NCI-H82 treated with DMSO at 0.1 percent for 48 hours (cell line): ENCODE measurements around the gene ASAP3.

Experiments
- DNase-seq: peaks from one replicate; lab custom pipeline; 2025; ENCODE audit not compliant: unreplicated experiment; lab: John Stamatoyannopoulos, UW

The ASAP3 gene

DNA sequence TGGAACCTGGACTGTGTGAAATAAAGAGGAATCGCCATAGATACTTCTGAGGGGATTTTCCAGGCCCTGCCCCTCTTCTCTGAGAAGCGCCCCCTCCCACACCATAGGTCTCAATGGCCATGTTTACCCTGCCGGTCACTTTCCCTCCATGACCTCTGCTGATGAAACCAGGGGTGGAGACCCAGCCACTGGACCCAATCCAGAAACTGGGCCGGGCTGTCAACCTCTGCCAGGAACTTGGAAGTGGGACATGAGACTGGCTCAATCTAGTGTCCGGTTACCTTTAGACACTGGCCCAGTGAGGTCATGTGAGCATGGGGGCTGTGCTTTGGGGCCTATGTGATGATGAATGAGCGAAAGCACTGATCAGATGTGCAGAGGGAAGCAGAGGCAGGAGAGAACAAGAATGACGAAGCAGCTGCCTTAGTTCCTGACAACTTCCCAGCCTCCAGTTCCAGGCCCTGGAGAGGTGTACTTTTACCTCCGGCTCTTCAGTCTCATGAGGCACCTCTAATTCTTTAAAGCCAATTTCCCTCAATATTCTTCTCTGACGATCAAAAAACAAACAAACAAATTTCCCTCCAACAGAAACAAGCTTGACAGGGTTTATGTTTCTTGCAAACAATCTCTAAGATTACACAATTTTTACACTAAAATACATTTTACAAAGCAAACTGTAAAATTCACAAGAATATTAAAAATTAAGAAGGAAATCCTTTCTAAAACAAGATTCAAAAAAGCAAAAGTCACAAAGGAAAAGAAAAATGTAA lies 4.9 kb downstream of the ASAP3 start:
- no peak for DNase-seq

DNA sequence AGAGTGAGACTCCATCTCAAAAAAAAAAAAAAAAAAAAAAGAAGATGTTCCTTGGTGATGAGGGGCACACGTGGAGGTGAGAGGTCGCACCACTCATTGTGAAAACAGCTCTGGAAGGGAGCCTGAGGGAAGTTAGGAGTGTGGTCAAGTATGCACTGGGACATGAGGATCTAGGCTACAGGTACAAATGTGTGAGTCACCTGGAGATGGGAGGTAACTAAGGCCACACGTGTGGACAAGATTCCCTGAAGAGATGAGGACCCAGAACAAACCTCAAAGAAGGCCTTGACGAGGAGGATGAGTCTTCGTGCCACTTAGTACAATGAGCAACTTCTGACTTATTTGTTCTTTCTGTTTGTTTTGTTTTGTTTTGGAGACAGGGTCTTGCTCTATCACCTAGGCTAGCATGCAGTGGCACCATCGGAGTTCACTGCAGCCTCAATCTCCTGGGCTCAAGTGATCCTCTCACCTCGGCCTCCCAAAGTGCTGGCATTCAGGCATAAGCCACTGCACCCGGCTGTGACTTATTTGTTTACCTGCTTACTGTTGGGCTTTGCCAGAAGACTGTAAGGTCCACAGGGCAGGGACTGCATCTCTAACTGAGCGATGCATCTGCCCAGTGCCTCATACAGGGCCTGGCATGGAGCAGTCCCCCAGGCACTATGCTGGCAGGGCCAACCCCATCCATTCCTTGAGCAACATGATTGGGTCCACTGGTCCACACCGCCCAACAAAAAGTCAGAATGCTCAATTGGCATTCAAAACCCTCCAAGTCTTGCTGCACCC lies 6.4 kb downstream of the ASAP3 start:
- DNase-seq, result no peak

DNA sequence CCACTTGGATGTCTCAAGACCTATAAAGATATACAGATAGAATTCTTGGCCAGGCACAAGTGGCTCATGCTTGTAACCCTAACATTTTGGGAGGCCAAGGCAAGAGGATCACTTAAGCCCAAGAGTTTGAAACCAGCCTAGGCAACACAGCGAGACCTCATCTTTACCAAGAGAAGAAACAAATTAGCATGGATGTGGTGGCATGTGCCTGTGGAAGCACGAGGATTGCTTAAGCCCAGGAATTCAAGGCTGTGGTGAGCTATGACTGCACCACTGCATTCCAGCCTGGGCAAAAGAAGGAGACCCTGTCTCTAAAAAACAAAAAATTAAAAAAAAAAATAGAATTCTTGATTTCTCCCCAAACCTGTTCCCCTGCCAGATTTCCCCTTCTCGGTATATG lies 8.3 kb downstream of the ASAP3 start:
- no peak for DNase-seq

DNA sequence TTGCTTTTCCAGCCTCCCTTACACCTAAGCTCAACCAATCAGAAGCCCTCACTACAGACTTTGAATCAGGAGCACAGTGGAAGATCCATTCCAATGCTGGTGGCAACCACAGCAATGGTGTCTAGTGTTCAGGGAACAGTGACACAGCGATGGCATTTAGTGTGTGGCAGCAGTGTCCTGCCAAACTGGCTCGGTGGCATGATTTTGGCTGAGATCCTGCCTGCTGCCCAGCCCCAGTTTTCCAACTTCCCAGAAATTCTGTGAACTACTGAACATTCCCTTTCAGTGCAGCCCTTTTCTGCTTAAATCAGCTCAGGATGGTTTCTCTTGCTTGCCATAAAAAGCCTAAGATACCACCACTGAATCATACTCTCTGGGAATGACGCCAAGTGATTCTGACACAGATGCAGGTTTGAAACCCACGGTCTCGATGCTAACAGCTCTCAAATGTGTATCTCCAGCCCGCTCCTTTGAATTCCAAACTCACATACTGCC lies 8.8 kb downstream of the ASAP3 start:
- DNase-seq, result no peak

DNA sequence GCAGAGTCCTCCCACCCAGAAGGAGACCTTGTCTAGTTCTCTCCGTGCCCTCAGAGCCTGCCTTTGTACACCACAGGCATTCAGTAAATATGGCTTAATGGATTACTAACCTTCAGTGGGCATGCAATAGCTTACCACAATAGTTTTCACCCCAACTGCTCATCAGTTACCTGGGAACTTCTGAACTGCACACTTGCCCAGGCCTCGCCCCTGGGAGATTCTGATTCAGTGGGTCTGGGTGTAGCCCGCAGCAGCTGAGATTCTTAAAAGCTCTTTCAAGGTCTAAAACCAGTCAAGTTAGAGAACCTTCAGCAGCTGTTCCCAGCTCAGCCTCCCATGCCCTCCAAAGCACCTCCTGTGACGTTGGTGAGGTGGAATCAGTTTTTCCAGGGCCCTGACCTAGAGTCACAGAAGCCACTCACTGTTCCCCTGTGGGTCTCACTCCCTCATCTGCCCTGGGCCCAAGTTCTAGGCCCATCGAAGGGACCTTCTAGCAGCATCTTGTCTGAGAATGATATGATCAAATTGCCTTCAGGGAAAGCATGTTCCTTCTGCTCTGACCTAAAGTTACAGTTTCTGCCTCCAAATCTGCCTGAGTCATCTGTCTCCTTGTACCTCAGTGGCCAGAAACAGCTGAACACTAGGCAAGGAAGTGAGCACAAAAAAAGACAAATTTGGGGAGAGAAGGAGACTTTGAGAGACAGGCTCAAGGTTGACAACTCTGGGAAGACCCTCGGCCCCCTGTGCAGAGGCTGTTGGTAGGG lies 10.8 kb downstream of the ASAP3 start:
- DNase-seq, result no peak

DNA sequence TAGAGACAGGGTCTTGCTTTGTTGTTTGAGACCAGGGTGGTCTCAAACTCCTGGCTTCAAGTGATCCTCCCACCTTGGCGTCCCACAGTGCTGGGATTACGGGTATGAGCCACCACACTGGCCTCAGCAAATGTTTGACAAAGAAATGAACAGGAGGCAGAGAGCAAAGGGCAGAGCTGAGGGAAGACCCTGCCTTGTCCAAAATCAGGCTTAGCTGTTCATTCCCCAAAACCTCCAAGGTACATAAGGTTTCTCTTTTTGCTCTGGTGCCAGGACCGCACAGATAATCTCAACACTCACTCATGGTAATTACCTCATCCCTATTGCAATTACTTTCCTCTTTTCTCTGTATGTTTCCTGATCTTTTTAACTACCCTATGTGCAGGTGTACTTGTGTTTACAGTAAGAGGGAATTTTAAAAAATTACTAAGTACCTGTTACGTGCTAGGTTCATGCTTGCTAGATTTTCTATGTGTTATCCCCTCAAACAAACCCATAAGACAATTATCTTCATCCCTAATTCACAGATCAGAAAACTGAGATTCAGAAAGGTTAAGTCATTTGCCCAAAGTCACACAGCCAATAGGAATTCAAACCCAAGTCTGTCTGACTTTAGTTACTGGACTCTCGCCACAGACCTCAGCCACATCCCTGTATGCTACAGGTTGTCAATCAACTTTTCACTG lies 11.5 kb downstream of the ASAP3 start:
- DNase-seq, result no peak

DNA sequence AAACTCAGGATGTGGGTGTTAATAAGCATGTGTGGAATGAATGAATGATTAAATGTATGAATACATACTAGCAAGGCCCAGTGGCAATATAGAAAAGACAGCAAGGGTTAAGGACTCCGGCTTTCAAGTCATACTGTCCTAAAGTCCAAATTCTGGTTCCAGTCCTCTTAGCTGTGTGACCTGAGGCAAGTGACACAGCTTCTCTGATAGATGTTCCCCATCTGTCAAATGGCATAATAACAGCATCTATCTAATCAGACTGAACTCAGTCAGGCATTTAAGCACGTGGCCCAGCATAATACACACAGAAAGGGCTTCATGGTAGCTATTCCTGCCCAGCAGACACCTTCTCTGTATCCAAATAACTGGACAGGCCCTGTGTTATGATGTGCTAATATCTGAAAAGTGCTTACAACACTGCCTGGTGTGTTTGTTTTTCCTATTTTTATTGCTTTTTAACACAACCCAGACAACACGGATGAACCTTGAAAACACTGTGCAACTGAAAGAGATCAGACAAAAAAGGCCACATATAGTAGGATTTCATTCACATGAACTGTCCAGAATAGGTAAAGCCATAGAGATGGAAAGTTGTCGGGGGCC lies 12.4 kb downstream of the ASAP3 start:
- DNase-seq, result no peak

DNA sequence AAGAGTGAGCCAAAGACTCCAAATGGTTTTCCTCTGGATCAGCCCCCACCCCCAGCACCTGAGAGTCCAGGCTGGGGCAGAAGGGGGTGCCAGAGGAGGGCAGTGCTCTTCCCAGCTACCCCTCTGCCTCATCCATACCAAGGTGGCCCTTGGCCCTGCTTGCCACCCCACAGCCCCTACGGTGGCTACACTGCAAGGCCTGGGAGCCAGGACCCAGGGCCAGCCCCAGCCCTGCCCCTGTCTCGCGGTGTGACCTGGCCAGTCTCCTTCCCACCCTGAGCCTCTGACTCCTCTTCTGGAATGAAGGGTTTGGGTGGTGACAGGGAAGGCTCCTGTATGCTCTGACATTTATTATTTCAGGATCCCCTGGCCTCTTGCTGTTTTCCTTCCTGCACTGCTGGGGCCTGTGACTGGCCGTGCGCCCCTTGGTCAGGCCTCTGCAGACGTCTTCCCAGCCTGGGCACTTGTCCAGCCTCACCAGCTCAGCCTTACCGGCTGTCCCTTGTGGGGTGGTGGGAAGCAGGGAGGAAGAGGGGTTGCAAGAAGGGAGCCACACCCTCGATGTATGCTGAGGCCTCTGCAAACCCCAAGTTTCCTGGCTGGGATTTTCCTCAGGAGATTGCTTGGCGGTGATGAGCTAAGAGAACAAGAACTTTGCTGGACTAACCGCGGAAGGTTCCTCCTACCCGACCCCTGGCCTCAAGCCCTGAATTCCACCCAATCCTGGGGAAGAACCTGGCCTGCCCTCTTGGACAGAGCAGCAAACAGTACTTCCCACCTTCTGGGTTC lies 13.5 kb downstream of the ASAP3 start:
- no peak for DNase-seq

DNA sequence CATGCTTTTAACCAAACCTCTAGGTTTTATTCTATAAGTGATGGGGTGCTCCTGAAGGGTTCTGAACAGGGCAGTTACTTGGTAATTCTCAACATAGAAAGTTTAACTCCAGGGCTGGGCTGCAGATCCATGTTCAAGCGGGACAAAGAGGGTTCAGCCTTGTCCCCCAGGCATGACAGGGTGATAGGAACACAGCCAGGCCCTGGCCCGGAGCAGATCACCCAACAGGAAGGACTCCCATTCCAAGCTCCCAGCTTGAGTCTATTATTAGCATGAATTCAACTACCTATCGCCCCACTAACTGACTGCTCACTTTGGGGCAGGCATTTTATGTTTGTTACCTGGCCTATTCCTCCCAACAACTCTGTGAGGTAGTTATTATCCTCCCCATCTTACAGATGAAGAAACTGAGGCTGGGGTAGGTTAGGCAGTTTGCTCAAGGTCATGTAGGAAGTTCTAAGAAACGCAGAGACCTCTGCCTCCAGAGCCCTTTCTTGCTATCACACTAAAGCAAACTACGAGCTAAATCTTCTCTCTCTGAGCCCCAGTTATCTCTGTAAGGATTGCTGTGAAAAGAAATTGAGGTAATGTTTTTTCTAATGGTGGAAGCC lies 14.5 kb downstream of the ASAP3 start:
- no peak for DNase-seq

DNA sequence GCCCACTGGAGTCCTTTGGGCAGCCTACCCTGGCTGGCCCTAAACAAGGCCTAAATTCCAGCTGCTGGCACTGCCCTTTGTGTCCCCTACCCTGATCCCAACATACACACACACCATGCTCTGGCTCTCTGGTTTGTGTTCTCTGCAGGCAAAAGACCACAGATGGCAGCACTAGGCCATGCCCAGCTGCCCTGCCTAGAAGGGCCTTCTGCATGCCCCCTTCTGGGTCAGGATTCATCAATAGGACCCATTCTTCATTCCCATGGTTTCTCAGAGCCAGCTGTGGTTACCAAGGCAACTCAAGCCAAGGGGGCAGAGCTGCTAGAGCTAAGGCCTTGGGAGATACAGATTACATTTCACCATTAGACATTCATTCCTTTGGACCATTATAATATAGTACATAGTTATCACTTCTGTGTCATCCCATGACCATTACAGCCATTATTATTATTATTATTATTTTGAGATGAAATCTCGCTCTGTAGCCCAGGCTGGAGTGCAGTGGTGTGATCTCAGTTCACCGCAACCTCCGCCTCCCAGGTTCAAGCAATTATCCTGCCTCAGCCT lies 17.5 kb downstream of the ASAP3 start:
- no peak for DNase-seq

DNA sequence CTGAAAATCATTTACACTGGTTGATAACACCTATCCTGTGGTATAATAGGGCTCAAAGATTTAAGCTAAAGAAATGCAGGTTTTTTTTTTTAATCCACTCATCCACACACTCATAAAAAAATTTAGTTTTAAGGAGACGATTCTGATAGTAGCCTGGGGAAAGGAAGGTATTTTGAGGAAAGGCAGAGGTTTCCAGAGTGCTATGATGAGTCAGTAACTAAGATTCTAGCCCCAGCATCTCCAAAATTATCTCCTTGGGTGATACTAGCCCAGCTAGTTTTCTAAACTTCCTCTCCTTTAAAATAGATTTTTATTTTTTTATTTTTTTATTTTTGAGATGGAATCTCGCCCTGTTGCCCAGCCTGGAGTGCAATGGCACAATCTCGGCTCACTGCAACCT lies 20.7 kb downstream of the ASAP3 start:
- no peak for DNase-seq

DNA sequence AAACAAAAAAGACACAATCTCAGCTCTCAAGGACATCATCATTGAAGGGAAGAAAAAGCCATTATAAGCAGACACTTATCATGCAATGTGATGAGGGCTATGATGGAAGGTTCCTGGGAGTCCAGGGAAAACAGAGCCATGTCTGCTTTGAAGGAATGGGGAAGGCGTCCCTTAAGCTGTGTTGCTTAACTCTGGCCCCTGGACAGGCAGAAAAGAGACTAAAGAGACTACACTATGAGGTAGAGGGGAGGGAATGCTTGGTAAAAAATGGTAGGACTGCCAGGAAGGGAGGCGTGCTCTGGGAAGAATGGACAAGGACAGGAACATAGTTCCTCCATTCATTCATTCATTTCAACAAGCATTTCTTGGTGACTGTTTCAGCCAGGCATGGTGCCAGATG lies 21.2 kb downstream of the ASAP3 start:
- DNase-seq, result no peak

DNA sequence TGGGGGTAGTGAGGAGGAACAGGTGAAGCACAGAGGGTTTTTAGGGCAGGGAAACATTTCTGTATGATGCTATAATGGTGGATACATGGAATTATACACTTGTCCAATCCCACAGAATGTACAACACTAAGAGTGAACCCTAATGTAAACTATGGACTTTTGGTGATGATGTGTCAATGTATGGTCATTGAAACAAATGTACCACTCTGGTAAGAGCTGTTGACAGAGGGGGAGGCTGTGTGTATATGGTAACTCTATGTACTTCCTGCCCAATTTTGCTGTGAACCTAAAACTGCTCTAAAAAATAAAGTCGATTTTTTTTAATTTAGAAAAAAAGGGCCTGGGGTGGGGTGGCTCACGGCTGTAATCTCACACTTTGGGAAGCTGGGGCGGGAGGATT lies 22.9 kb downstream of the ASAP3 start:
- no peak for DNase-seq

DNA sequence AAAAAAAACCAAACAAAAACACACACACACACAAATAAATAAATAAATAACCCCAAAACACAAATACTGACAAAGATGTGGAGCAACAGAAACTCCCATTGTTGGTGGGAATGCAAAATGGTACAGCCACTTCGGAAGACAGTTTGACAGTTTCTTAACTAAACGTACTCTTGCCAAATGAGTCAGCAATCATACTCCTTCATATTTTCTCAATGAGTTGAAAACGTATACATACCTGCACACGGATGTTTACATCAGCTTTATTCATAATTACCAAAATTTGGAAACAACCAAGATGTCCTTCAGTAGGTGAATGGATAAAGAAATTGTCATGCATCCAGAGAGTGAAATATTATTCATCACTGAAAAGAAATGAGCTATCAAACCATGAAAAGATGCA lies 23.5 kb downstream of the ASAP3 start:
- DNase-seq, result no peak

DNA sequence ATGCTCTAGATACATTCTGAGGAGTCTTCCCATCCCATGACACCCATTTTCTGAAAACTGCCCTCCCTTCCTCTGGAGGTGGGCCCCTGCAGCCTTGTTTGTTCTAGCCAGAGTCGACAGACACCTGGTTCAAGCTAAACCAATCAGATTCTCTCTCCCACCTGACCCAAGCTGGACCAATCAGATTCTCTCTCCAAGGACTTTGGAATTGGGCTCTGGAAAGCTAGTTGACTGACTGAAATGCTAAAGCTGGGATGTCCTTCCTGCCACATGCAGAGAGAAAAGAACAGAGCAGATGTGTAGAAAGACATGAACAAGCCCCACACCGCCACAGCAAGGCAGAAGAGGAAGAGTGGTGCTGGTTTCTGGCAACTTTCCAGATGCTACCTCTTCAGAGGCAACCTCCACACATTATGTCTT lies 24.6 kb downstream of the ASAP3 start:
- no peak for DNase-seq

DNA sequence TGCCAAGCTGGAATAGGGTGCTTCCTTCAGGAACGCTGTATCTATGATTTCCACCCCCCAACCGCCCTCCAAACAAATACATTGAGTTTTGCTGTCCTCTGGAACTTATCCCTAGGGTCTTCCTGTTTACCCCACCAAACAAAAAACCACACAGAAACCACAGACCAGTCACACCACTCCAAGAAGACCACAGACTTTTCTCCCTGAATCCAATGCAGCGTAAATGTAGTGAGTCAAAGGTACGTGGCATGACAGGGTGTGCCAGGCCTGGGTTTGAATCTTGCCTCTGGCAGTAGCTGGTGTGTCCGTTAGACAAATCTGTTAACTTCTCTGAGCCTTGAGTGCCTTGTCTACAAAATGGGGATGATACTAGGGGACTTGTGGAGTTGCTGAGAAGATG lies 27.8 kb downstream of the ASAP3 start:
- no peak for DNase-seq

DNA sequence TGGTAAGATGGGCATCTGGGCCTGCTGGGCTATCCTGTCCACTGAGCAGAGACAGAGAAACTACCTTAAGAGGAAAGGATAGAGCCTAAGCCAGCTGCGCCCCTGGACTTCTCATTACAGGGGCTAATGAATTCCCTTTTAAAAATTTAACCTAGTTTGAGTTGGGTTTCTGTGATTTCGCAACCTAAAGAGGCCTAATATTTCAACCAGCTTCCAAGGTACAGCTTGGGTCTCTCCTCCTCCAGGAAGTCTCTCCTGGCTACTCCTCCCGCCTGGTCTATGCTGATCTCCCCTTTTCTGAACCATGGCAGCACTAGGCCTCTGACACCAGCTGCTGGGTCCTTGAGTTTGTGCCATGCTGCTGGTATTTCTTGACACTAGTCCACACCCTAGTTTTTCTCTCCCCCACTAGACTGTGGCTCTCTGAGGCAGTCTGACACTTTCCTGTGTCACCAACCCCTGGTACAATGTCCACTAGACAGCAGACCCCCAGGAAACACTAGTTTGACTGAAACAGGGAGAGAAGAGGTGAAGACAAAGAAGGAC lies 30.5 kb downstream of the ASAP3 start:
- no peak for DNase-seq

DNA sequence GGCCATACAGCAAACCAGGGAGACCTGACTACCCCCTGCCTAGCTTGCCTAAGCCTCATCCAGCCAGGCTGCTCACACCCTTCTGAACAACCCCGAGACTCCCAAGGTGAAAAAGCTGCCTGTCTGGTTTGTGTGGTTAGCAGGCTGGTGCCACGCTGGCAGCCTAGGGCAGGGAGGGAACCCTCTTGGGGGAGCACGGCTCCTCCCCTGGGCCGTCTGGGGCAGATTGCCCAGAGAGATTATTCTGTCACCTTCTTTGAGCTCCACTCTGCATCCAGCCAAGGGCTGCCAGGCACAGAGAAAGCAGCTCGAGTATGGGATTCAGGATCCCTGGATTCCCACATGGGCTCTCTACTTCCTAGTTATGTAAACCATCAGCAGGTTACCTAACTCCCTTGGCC lies 32.0 kb downstream of the ASAP3 start:
- no peak for DNase-seq

DNA sequence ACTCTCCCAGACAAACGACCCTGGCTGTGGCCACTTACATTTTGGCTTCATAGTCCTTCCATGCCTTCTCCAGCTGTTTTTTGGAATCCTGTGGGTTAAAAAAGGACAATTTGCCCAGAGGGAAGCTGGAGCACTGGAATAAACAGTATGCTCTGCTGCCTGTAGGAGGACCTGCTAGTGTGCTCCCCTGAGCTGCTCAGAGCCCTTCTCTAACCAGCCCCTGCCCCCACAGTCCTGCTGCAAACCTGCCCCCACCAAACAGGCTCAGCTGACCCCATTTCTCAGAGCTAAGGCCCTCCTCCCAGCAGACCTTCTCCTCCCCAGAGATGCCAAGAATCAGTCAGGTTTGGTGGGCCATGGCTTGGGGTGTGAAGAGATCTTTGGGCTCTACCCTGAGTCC lies 32.5 kb downstream of the ASAP3 start:
- no peak for DNase-seq
